DND-41 (cell line): ENCODE data around the gene TMEM88.

ENCODE experiments used
- CTCF ChIP-seq: IDR thresholded peaks from 2 replicates; pipeline ENCODE4 v1.5.1; 2012; ENCODE audit warnings: borderline replicate concordance, low read length, moderate library complexity, mild to moderate bottlenecking; ENCODE audit not compliant: poor library complexity, severe bottlenecking; ENCODE audit errors: extremely low read depth
- EZH2 ChIP-seq: IDR thresholded peaks from 3 replicates; pipeline ENCODE4 v1.6.1; 2012; ENCODE audit warnings: borderline replicate concordance, low read depth, mild to moderate bottlenecking, moderate library complexity, low read length, inconsistent platforms; ENCODE audit not compliant: severe bottlenecking

- no peak for TF ChIP-seq CTCF
- no peak for TF ChIP-seq EZH2
Observed at GRCh38 chr17:7846765-7847661, 7.9 kb upstream of the TMEM88 start.
